ENCODE data around the gene KAZN.

Gene KAZN

GRCh38 chr1:15035236-15035635, 436.8 kb downstream of the KAZN start:
- no peak for ATAC-seq

GRCh38 chr1:15036101-15036500, 437.6 kb downstream of the KAZN start:
- TF ChIP-seq SNAI2 (CRISPR knock-in tag; IDR thresholded peaks at IDR 0.05) (no peak), ZFP30 (CRISPR knock-in tag; IDR thresholded peaks at IDR 0.05) (no peak), OSR1 (CRISPR knock-in tag; IDR thresholded peaks at IDR 0.05) (no peak), RARB (CRISPR knock-in tag; IDR thresholded peaks at IDR 0.05) (no peak), TOX (CRISPR knock-in tag; IDR thresholded peaks at IDR 0.05; ENCODE audit: borderline replicate concordance) (no peak), PPARA (CRISPR knock-in tag; IDR thresholded peaks at IDR 0.05; ENCODE audit: borderline replicate concordance) (no peak), ESRRG (CRISPR knock-in tag; IDR thresholded peaks at IDR 0.05) (no peak), ZNF70 (CRISPR knock-in tag; IDR thresholded peaks at IDR 0.05) (no peak), POU6F1 (CRISPR knock-in tag; IDR thresholded peaks at IDR 0.05; ENCODE audit: borderline replicate concordance, low read depth) (no peak), PATZ1 (CRISPR knock-in tag; IDR thresholded peaks at IDR 0.05; ENCODE audit: borderline replicate concordance) (no peak), CSRNP3 (CRISPR knock-in tag; IDR thresholded peaks at IDR 0.05) (no peak), ZNF565 (CRISPR knock-in tag; conservative IDR thresholded peaks at IDR 0.05; ENCODE audit: low read depth) (no peak)
- ATAC-seq = no peak

More at GRCh38 chr1:15035236-15035635, 436.8 kb downstream of the KAZN start:
- peak; percentile 98 for TF ChIP-seq ZFP3 (CRISPR knock-in tag; IDR thresholded peaks at IDR 0.05)
- TF ChIP-seq TCF4 (CRISPR knock-in tag; IDR thresholded peaks at IDR 0.05; ENCODE audit: borderline replicate concordance) = no peak
- TF ChIP-seq ESRRG (CRISPR knock-in tag; IDR thresholded peaks at IDR 0.05) = no peak
- TF ChIP-seq ZNF565 (CRISPR knock-in tag; conservative IDR thresholded peaks at IDR 0.05; ENCODE audit: low read depth) = no peak
- TF ChIP-seq CSRNP3 (CRISPR knock-in tag; IDR thresholded peaks at IDR 0.05) = no peak
- no peak for TF ChIP-seq TOX (CRISPR knock-in tag; IDR thresholded peaks at IDR 0.05; ENCODE audit: borderline replicate concordance)
- TF ChIP-seq CSDC2 (CRISPR knock-in tag; IDR thresholded peaks at IDR 0.05) = no peak
- TF ChIP-seq CREB5 (CRISPR knock-in tag; IDR thresholded peaks at IDR 0.05; ENCODE audit: low read depth) = no peak
- no peak for TF ChIP-seq PATZ1 (CRISPR knock-in tag; IDR thresholded peaks at IDR 0.05; ENCODE audit: borderline replicate concordance)

- no peak for TF ChIP-seq ZC3H10 (CRISPR knock-in tag; IDR thresholded peaks at IDR 0.05)
- peak; percentile 54 for ATAC-seq
These were observed 439.9 kb downstream of the KAZN start for GRCh38 chr1:15038232-15039016.
